CD4-positive, alpha-beta T cell treated with Interleukin-2 at 100 ng/mL for 4 hours (primary cell): ENCODE results near the gene DNAH1.

Source experiments
- DNase-seq: peaks from one replicate; pipeline ENCODE4 v3.0.0-alpha.2; 2020; ENCODE audit warnings: low spot score

Gene DNAH1

DNA sequence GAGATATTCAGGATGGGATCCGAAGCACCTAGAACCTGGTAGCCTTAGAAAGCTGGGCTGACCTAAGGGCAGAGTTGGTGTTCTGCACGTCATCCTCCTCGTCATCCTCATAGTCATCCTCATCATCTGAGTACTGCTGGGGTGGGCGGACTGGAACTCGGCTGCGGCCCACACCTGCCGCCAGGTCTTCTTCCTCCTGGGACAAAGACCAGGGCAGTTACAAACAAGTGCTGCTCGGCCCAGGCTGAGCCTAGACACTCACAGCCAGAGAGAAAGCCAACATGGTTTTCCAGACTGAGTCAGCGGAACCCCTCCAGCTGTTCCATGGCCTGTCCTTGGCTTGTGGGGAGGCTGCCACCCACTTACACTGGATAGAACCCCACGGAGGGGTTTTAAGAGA, 88.3 kb downstream of the DNAH1 start:
- no peak for DNase-seq

- no peak for DNase-seq
These were observed 88.9 kb downstream of the DNAH1 start for GRCh38 chr3:52405066-52405465.

- DNase-seq: no peak
These were observed 89.5 kb downstream of the DNAH1 start for GRCh38 chr3:52405601-52406110.

DNA sequence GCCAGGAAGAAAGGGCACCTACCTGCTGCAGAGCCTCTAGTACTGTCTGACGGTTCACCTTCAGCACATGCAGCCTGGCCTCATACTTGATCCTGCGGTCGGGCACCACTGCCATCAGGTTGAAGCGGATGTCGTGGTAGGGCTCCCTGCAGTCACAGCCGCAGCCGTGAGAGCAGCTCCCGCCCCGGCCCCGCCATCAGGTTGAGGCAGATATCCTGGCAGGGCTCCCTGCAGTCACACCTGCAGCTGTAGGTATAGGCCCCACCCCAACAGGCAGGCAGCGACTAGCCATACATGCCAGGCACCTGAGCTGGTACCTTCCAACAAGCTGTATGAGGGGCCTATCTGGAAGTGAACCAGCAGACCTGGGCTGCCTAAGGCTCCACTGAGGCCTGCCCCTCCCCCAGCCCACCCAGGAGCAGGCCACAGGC, 90.1 kb downstream of the DNAH1 start:
- no peak for DNase-seq

GRCh38 chr3:52406791-52407510, 90.8 kb downstream of the DNAH1 start:
- DNase-seq: no peak

- no peak for DNase-seq
These were observed 91.7 kb downstream of the DNAH1 start for GRCh38 chr3:52407779-52408178.

DNA sequence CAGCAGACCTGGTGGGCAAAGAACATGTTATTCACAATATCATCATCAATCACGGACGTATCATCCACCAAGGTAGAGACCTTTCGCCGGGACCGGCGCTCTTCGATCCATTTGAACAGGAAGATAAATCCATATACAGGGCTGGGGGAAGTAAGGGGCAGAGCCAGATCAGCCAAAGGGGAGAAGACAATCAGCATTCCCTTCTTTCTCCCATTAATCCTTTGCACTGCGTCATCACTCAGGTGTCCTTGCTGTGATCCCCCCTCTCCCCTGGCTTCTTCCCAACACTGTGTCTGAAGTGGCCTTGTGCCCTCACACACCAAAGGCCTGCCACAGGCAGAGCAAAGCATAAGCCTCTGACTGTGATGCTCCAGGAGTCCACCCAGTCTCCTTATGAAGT, 92.3 kb downstream of the DNAH1 start:
- DNase-seq: no peak

- no peak for DNase-seq
These were observed 99.7 kb downstream of the DNAH1 start for GRCh38 chr3:52415800-52416199.

- DNase-seq: no peak
These were observed 104.3 kb downstream of the DNAH1 start for GRCh38 chr3:52420388-52420787.

DNA sequence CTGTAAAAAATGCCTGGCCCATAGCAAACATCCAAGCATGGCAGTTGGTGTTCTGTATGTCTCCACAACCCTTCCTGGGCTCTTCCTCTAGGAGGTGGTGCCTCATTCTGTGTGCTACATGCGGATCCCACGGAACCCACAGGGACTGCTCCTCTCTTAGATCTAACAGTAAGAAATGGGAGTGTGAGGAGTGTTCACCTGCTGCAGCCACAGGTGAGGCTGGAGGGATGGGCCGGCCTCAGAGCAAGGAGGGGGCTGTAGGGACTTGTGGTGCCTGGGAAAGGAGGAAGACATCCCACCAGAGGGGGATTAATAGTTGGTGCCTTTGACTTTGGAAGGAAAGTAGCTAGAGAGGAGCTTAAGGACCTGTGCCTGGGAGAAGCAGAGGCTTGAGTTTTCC, 106.5 kb downstream of the DNAH1 start:
- no peak for DNase-seq

GRCh38 chr3:52423173-52423572, 107.1 kb downstream of the DNAH1 start:
- DNase-seq: no peak

DNA sequence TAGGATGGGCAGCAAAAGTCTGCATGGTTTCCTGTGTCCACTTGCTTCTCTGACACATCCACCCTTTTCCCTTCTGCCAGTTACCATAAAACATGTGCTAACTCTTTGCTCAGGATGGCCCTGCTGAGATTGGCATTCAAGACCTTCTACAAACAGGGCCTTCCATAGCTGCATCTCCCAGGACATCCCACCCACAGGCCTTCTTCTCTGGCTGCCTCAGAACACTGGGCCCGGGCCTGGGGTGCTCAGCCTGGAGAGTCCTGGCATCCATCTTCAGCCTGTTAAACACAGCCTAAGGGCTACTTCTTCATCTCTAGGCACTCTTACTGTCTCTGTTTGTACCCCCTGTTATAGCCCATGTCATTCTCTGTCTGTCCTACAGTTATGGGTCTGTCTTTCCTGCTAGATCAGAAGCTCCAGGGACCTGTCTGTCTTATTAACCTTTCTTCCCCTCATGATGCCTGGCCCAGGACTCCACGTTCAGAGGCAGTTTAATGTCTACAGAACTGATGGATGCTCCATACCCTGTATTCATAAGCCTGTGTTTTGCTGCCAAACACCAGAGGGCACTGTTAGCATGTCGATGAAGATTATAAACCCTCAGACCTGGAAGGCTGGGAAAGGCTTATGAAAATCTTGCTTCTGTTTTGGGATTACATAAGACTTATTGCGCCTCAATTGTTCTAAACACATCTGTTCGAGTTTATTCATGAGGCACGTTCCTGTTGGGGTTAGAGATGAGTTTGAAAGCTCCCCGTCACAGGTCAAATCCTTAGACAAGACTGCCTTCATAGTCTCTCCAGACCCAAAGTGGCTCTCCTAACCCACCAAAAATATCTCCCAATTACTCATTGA, 112.3 kb downstream of the DNAH1 start:
- peak; percentile 53 for DNase-seq

DNA sequence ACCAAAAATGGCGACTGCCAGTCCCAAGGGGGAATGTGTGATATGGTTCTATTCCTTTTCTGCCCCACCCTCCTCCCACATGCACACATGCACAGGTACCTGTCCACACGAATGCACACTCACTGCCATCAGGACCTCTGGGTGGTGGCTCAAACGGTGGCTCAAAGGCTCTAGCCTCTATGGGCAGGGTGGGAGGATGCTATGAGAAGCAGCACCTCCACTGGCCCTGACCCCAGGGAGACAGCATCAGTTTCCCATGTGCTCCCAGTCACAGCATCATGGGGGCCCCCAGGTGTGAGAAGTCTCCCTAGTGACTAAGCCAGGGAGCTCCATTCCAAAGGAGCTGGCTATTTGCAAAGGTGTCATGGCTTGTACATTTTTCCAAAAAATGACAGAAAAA, 112.9 kb downstream of the DNAH1 start:
- DNase-seq: no peak

- no peak for DNase-seq
These were observed 113.8 kb downstream of the DNAH1 start for GRCh38 chr3:52429779-52430415.

DNA sequence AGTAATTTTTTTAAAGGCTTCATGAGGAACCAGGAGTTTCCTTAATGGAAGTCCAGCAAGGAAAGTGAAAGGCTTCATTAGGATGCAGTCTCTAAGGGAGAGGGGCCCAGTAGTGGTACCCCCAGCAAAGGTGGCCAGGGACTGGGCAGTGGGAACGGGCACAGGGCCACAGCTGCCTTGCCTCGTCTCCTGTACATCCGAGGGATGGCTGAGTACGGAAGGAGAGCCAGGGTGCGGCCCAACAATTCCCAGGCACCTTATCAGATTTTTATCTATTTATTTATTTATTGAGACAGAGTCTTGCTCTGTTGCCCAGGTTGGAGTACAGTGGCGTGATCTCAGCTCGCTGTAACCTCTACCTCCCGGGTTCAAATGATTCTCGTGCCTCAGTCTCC, 114.3 kb downstream of the DNAH1 start:
- DNase-seq: no peak

DNA sequence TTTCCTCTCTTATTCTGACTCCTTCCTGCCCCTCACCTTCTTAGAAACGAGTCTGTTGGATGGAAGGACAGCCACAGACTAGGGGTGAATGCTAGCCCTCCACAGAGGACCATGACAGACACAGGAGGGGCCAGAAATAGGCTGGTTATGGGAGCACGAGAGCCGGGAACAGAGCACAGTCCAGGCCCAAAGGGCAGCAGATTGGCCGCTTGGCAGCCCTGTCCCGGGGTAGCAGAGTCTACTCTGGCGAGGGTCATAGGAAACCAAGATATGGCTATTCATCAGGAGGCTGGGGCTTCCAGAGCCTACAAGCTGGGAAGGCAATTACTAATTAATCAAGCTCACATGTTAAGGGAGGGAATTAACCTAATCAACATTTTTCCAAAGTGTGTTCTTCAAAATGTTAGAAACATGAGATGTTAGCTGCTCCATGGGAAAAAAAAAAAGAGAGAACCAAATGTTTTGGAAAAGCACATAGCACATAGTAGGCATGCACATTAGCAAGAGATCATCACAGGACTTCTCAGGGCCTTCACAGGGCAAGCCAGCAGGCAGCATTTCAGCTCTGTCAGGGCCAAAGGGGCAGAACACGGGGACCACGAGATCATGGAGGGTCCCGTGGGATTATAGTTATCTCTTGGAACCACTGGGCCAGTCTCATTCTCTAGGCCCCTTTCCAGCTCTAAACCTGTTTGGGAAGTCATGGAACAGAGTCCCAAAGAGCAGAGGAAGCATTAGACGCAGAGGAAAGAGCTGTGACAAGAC, 115.5 kb downstream of the DNAH1 start:
- DNase-seq: no peak

- no peak for DNase-seq
These were observed 116.1 kb downstream of the DNAH1 start for GRCh38 chr3:52432225-52432624.

DNA sequence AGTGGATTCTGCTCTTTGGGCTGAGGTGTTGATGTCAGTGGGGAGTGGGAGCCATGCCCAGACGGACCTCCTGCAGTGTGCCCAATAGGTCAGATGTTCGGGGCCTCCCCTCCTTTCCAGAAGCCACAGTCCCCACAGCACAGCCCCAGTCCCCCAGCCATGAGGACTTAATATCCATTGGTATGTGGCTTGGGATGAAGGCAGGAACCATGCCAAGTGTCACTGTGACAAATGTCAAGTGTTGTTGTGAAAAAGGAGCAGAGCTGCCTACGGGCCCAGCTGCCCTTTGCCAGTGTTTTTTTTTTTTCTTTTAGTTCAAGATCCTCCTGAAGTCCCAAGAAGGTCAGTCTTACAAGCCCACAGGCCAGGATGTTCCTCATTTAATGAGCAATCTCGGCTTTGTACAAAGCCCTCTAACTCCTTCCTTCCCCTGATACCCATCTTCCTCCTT, 116.6 kb downstream of the DNAH1 start:
- no peak for DNase-seq

- DNase-seq: no peak
These were observed 117.3 kb downstream of the DNAH1 start for GRCh38 chr3:52433328-52433995.

DNA sequence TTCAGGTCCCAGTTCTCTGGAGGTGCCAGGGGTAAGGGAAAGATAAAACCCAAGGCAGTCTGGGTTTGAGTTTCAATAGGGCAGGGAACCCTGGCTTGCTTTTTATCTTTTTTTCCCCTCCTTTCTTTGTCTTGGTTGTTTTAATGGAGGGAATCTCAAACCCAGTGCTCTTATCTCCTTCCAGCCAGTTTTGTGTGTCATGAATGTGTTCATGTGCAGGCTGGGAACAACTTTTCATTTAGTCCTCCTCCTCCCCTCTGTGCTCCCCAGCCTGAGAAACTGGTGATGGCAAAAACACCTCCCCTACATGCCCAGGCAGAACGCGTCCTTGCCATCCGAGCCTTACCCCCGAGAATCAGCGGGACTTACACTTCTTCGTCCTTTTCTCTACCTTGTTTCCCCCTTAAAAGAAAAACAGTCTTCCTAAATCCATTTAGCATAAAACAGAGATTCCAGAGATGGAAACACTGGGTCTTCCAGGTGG, 117.9 kb downstream of the DNAH1 start:
- no peak for DNase-seq

- DNase-seq: no peak
These were observed 118.5 kb downstream of the DNAH1 start for GRCh38 chr3:52434491-52435115.
